Effector CD8-positive, alpha-beta T cell (primary cell): Measurements from ENCODE around the gene PAX6.
"Not testable (repeated sequence)": the region's sequence is repeated elsewhere in the genome, so short reads cannot be mapped to it uniquely, and the experiment has no call there.

ENCODE experiments used
- DNase-seq: peaks from one replicate; lab custom pipeline; 2025; lab: John Stamatoyannopoulos, UW

Gene PAX6

DNA sequence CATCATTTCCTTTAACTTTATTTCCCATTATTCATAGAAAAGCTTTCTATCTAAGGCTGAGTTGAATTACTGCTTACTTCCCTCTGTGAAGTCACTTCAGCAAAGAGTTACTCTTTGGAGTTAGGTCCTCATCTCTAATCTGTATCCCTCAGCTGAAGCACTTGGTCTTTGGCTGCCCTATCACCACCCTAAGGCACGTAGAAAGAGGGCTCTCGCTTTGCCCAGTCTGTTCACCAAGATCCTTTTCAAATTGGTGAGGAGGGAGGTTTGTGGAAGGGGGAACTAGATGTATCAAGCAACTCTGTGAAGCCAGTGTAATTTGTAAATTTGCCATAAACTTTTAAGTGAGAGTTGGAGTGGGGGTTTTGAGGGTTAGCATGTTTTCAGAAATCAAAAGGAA lies 43.4 kb downstream of the PAX6 start:
- DNase-seq = no peak

- DNase-seq = no peak
Measured at GRCh38 chr11:31767066-31767465, 44.1 kb downstream of the PAX6 start.

DNA sequence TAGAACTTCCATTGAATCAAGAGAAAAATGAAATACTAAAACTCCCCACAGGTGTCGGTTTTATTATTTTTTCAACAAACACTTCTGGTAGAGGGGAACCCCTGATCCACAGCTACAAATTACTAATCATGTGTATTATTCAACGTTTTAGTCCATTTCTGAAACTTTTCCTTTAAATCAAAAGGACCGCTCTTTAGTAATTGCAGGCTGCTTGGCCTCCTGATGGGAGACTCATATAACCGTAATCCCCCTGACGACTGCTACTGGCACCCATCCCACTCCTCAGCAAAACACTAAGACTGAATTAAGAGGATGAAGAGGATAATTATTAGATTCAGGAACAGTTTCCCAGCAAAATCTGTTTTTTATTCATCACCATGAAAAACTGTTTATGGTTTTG lies 46.4 kb downstream of the PAX6 start:
- no peak for DNase-seq

DNA sequence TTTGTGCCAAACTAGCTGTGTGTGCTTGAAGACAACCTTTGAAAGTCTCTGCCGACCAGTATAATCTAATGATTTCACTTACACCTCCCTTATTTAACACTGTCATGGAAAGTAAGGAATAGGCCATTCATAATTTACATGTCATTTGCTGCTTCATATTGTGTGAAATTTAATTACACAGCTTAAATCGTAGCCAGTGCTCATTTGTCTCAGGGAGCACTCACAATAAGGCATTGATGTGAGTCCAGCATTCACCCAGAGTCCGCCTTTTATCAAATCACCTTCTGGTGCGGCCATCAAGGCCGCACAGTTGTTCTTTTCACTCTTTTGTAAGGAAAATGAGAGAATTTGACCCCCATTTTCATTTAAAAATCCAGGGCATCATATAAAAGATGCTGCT lies 46.9 kb downstream of the PAX6 start:
- DNase-seq = no peak

DNA sequence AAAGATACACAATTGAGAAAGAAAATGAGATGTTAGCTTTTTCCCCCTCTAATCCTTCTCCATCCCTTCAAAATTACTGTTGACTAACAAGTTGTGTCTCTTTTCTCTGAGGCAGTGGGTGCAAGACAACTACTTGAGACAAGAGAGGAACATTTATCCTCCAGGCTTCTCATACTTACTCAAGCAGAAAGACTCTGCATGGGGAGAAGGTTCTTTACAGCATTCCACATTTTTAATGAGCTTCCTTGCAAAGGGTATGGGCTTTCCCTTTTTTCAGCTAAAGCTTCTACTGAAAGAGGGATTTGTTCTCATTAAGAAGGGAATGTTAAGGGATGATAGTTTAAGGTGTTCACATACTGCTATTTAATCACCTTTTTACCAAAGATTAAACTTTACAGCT lies 47.8 kb downstream of the PAX6 start:
- DNase-seq = no peak

GRCh38 chr11:31761636-31762035 lies 49.5 kb downstream of the PAX6 start:
- DNase-seq = no peak

GRCh38 chr11:31757260-31757835 lies 53.8 kb downstream of the PAX6 start:
- DNase-seq = no peak

DNA sequence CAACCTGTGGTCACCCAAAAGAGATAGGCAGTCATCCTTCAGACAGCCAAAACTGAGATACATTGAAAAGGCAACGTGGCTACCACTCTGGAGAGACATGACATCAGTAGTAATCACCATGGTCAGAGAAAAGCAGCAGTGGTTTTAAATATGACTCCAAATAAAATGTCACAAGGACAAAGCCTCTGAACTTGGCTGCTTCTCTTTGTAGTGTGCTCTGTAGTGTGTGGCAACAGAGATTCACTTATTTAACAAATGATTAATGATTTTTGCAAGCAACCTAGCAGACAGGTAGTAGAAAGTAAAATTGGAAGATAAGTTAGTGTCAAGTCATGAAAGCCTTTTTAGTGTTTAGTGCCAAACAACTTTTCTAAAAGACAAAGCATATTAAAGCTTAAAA lies 63.5 kb downstream of the PAX6 start:
- DNase-seq = no peak

- DNase-seq = not testable (repeated sequence)
Measured at GRCh38 chr11:31740731-31741368, 70.3 kb downstream of the PAX6 start.

DNA sequence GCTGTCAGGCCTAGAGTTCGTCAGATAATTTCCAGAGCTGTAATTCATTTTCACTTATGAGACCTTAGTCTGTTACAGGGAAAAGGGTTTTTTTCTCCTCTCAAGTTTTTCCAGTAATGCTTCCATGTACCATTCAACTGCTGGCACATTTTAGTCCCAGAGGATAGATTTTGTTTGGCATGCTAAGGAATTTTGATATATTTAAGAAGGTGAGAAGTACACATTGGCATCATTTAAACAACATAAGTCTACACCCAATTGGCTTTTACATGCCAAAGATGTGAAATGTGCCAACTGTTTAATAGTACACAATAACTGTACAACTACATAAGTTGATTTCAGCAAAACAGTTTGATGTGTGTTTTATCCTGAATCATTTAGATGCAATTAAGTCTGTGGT lies 71.0 kb downstream of the PAX6 start:
- no peak for DNase-seq
